Measurements from ENCODE around the gene PEX11A.

- TF ChIP-seq CTCF (IDR thresholded peaks at IDR 0.05) = no peak
- no peak for TF ChIP-seq POLR2AphosphoS5 (IDR thresholded peaks at IDR 0.05)
Measured at GRCh38 chr15:89681146-89681545, 9.4 kb downstream of the PEX11A start.
